Endothelial cell of umbilical vein (primary cell): Measurements from ENCODE around the gene GSC2. TPM values are rescaled to one million over a fixed set of nuclear protein-coding genes. Genes with fewer than 3 reads are reported as not detected.

Experiments
- BruUV-seq: library from RNA; stranded (reverse); fragments of 400-500 nt; replicated peaks from 2 replicates; lab custom pipeline; 2021; lab: Mats Ljungman, UMichigan
- CTCF ChIA-PET: fragments of 300-600, 350-600 bp; sonication (Branson Sonifier 250); formaldehyde crosslinking; loops from one replicate; lab custom pipeline; 2021; ENCODE audit warnings: antibody characterized with exemption, inconsistent platforms; lab: Charles Lee
- POLR2A ChIA-PET: fragments of 300-600, 350-600 bp; sonication (Branson Sonifier 250); formaldehyde crosslinking; loops from one replicate; lab custom pipeline; 2021; ENCODE audit warnings: antibody characterized with exemption, inconsistent platforms; lab: Charles Lee
- DNase-seq: peaks from one replicate; pipeline ENCODE4 v3.0.0-alpha.2; 2011; ENCODE audit warnings: low read depth, low spot score
- FAIRE-seq: peaks from 2 replicates; lab custom pipeline; 2011; peaks lifted over from hg19 to GRCh38; lab: Jason Lieb, UNC
- H2AFZ ChIP-seq: 2 replicates; pipeline ENCODE4 v1.6.0; 2012; ENCODE audit warnings: low read depth, low read length, control low read depth, inconsistent platforms
- H3K27ac ChIP-seq: 2 replicates; pipeline ENCODE4 v1.5.1; 2011; ENCODE audit warnings: low read depth, mild to moderate bottlenecking, control low read depth, low read length, moderate library complexity; ENCODE audit not compliant: insufficient read depth
- H3K27me3 ChIP-seq, 2 experiments: 2 replicates each; pipeline versions ENCODE4 v1.6.0 to v1.6.1; 2011; ENCODE audit warnings: low read length in 2 of 2, mixed read lengths in 1 of 2; ENCODE audit not compliant: control insufficient read depth in 2 of 2, insufficient read depth in 2 of 2
- H3K36me3 ChIP-seq, 2 experiments: 2 replicates in 1 of 2; 3 replicates in 1 of 2; pipeline ENCODE4 v1.5.1; 2011; ENCODE audit warnings: low read length in 2 of 2, mild to moderate bottlenecking in 1 of 2, moderate library complexity in 1 of 2; ENCODE audit not compliant: control insufficient read depth in 2 of 2, insufficient read depth in 2 of 2; ENCODE audit errors: extremely low read depth in 1 of 2
- H3K4me1 ChIP-seq: 3 replicates; pipeline ENCODE4 v1.5.1; 2011; ENCODE audit warnings: mild to moderate bottlenecking, low read length; ENCODE audit not compliant: control insufficient read depth, insufficient read depth; ENCODE audit errors: extremely low read depth
- H3K4me2 ChIP-seq: 2 replicates; pipeline ENCODE4 v1.6.1; 2011; ENCODE audit warnings: low read length, control low read depth, mixed read lengths; ENCODE audit not compliant: insufficient read depth
- H3K4me3 ChIP-seq, 3 experiments: fragments of 200-600 bp in 1 of 3; sonication (generic), shearing (Covaris generic) in 1 of 3; replicated peaks in 1 of 3; 2 replicates each; pipeline ENCODE4 v1.5.1; 2011 to 2016; ENCODE audit warnings: control low read depth in 3 of 3, low read length in 3 of 3, mild to moderate bottlenecking in 2 of 3, inconsistent platforms in 1 of 3, low read depth in 1 of 3, moderate library complexity in 1 of 3; ENCODE audit not compliant: insufficient read depth in 1 of 3
- H3K79me2 ChIP-seq: 2 replicates; pipeline ENCODE4 v1.6.0; 2012; ENCODE audit warnings: low read length, inconsistent platforms; ENCODE audit not compliant: control insufficient read depth, insufficient read depth
- H3K9ac ChIP-seq: replicated peaks from 2 replicates; pipeline ENCODE3; 2011; ENCODE audit warnings: low read length, control low read depth; ENCODE audit not compliant: insufficient read depth; ENCODE audit errors: extremely low read depth
- H3K9me1 ChIP-seq: replicated peaks from 3 replicates; pipeline ENCODE4 v1.6.0; 2011; ENCODE audit warnings: mild to moderate bottlenecking, low read length; ENCODE audit not compliant: control insufficient read depth, insufficient read depth; ENCODE audit errors: extremely low read depth
- H3K9me3 ChIP-seq: replicated peaks from 2 replicates; pipeline ENCODE4 v1.5.1; 2012; ENCODE audit warnings: low read length, inconsistent platforms; ENCODE audit not compliant: control insufficient read depth, insufficient read depth
- H4K20me1 ChIP-seq: replicated peaks from 2 replicates; pipeline ENCODE3; 2011; ENCODE audit warnings: mild to moderate bottlenecking, low read length; ENCODE audit not compliant: control insufficient read depth, insufficient read depth; ENCODE audit errors: extremely low read depth
- CTCF ChIP-seq, 2 donors: IDR thresholded peaks; 1 replicate in 1 of 2; 2 replicates in 1 of 2; pipeline ENCODE4 v1.5.1; 2011; ENCODE audit warnings: low read length in 2 of 2, mild to moderate bottlenecking in 2 of 2, moderate library complexity in 2 of 2, control low read depth in 1 of 2, inconsistent platforms in 1 of 2, low read depth in 1 of 2; ENCODE audit not compliant: insufficient read depth in 1 of 2; ENCODE audit errors: extremely low read depth in 1 of 2
- EZH2 ChIP-seq: IDR thresholded peaks from 2 replicates; pipeline ENCODE4 v1.6.1; 2012; ENCODE audit warnings: borderline replicate concordance, low read depth, mild to moderate bottlenecking, moderate library complexity, low read length, inconsistent platforms; ENCODE audit not compliant: severe bottlenecking
- FOS ChIP-seq: IDR thresholded peaks from 2 replicates; pipeline ENCODE4 v1.6.1; 2011; ENCODE audit warnings: mild to moderate bottlenecking, low read length, moderate library complexity, borderline replicate concordance; ENCODE audit not compliant: insufficient read depth
- GATA2 ChIP-seq: IDR thresholded peaks from 2 replicates; pipeline ENCODE4 v1.7.0; 2011; ENCODE audit warnings: low read depth, mild to moderate bottlenecking, moderate library complexity, mixed read lengths, low read length; ENCODE audit not compliant: insufficient read length, insufficient read depth
- JUN ChIP-seq: IDR thresholded peaks from 2 replicates; pipeline ENCODE4 v1.6.1; 2011; ENCODE audit warnings: borderline replicate concordance, low read depth; ENCODE audit not compliant: insufficient read length, insufficient read depth
- MAX ChIP-seq: IDR thresholded peaks from 2 replicates; pipeline ENCODE4 v1.6.1; 2011; ENCODE audit not compliant: insufficient read depth, insufficient read length
- MYC ChIP-seq: IDR thresholded peaks from one replicate; pipeline ENCODE4 v1.6.1; 2011; ENCODE audit warnings: mild to moderate bottlenecking, low read depth, low read length
- POLR2A ChIP-seq: IDR thresholded peaks from 2 replicates; pipeline ENCODE4 v1.6.1; 2012; ENCODE audit warnings: low read depth, mild to moderate bottlenecking, control low read depth, low read length
- POLR2AphosphoS5 ChIP-seq: IDR thresholded peaks from 2 replicates; pipeline ENCODE4 v1.6.1; 2012; ENCODE audit warnings: low read depth, mild to moderate bottlenecking, control low read depth, low read length, moderate library complexity; ENCODE audit not compliant: insufficient read depth
- dilution Hi-C: fragments of 300-500 bp; cut with MboI; formaldehyde crosslinking; loops from one replicate; pipeline ENCODE4 v1.15.0; 2019; ENCODE audit warnings: low sequenced_read_pairs; ENCODE audit not compliant: extremely low pct_ligation_motif_present
- intact Hi-C: fragments of 100-400 bp; cut with micrococcal nuclease; formaldehyde crosslinking; loops from one replicate; pipeline ENCODE4 v1.10.0; 2022
- polyA plus RNA-seq, 4 experiments: library from polyadenylated mRNA; depleted of rRNA in 3 of 4; stranded (reverse) in 3 of 4; unstranded in 1 of 4; fragments of >200 nt; gene quantifications; 2 replicates each; pipeline versions ENCODE4 v1.2.1 to v1.2.3, GENCODE V29; 2011 to 2012; ENCODE audit warnings: missing spikeins in 1 of 4
- total RNA-seq: library from RNA; stranded (reverse); gene quantifications from 2 replicates; pipeline ENCODE4 v1.2.3, GENCODE V29; 2021

GSC2 gene
- total and polyA plus RNA-seq, 2 donors (not counting 3 experiments of a cell fraction or from before 2014, with no cell fraction given): not detected

- no peak for DNase-seq
- intact Hi-C loops: no loop called here
- no peak for TF ChIP-seq MYC
- no peak for TF ChIP-seq CTCF (IDR thresholded peaks at IDR 0.05; ENCODE audit: extremely low read depth in 1 of 2, insufficient read depth in 1 of 2, low read depth in 1 of 2, low read length in 2 of 2)
- TF ChIP-seq GATA2: no peak
- no peak for TF ChIP-seq MAX
- TF ChIP-seq FOS: no peak
- TF ChIP-seq POLR2AphosphoS5: no peak
- no peak for TF ChIP-seq EZH2
- no peak for TF ChIP-seq JUN
- TF ChIP-seq POLR2A: no peak
- no peak overlapping the region for H2AFZ ChIP-seq
- no peak overlapping the region for H3K4me3 ChIP-seq
- no peak for FAIRE-seq
- ChIA-PET CTCF (interaction anchor here (0.6 to 3.5 kb wide), 2 partner anchors 119 to 449 kb away, joined by 4 to 25 read pairs; no protein-coding TSS in a partner anchor), POLR2A (no interaction called here)
- no TSS peak for BruUV-seq
- no peaks in the 10 kb centered on the region for H3K9me1 ChIP-seq
- H4K20me1 ChIP-seq: no peaks in the 10 kb centered on the region
- H3K9ac ChIP-seq: no peak overlapping the region
- H3K4me2 ChIP-seq: no peak overlapping the region
- H3K36me3 ChIP-seq: peaks cover 0 to 2% of the 10 kb centered on the region in 2 experiments
- dilution Hi-C loops: no loop called here
- H3K27me3 ChIP-seq: no peaks in the 10 kb centered on the region
- no peak overlapping the region for H3K27ac ChIP-seq
- peaks cover 11% of the 10 kb centered on the region for H3K79me2 ChIP-seq
- H3K9me3 ChIP-seq: no peaks in the 10 kb centered on the region
- peaks cover 7% of the 10 kb centered on the region for H3K4me1 ChIP-seq
Observed at GRCh38 chr22:19180740-19181410, 30.8 kb upstream of the GSC2 start.
